GM23338 (cell line): ENCODE results near the gene MESD. TPM values are rescaled to one million over a fixed set of nuclear protein-coding genes. Genes with fewer than 3 reads are reported as not detected.

Experiments used
- ATAC-seq: fragments of 200-7000 bp; cut with Tn5 transposase; 3 replicates; pipeline ENCODE4 v1.9.1; 2020
- DNase-seq: peaks from one replicate; pipeline ENCODE4 v3.0.0-alpha.2; 2015; ENCODE audit warnings: low spot score
- H2AFZ ChIP-seq: fragments of 200-600 bp; sonication (generic); 2 replicates; pipeline ENCODE4 v1.8.0; 2016; ENCODE audit warnings: antibody characterized with exemption, mild to moderate bottlenecking, moderate library complexity
- H3F3A ChIP-seq: fragments of 200-600 bp; sonication (generic); replicated peaks from 2 replicates; pipeline ENCODE4 v1.8.0; 2017; ENCODE audit warnings: antibody characterized with exemption, mixed run types, low read depth
- H3K27ac ChIP-seq: fragments of 200-600 bp; sonication (generic); 2 replicates; pipeline ENCODE4 v1.6.1; 2016; ENCODE audit warnings: low read depth
- H3K27me3 ChIP-seq: fragments of 200-600 bp; sonication (generic); 2 replicates; pipeline ENCODE4 v1.8.0; 2016; ENCODE audit warnings: mild to moderate bottlenecking, mixed run types, moderate library complexity; ENCODE audit not compliant: insufficient read depth
- H3K36me3 ChIP-seq: fragments of 200-600 bp; sonication (generic); 2 replicates; pipeline ENCODE4 v1.8.0; 2016; ENCODE audit warnings: mild to moderate bottlenecking; ENCODE audit not compliant: insufficient read depth
- H3K4me1 ChIP-seq: fragments of 200-600 bp; sonication (generic); 2 replicates; pipeline ENCODE4 v1.8.0; 2016; ENCODE audit warnings: mild to moderate bottlenecking, moderate library complexity; ENCODE audit not compliant: insufficient read depth
- H3K4me2 ChIP-seq: fragments of 200-600 bp; sonication (generic); 2 replicates; pipeline ENCODE4 v1.7.1; 2017; ENCODE audit warnings: mixed run types
- H3K4me3 ChIP-seq: fragments of 200-600 bp; sonication (generic); 2 replicates; pipeline ENCODE4 v1.6.1; 2016; ENCODE audit warnings: mixed run types
- H3K79me2 ChIP-seq: fragments of 200-600 bp; sonication (generic); replicated peaks from 2 replicates; pipeline ENCODE4 v1.8.0; 2017; ENCODE audit warnings: mild to moderate bottlenecking; ENCODE audit not compliant: insufficient read depth
- H3K9me2 ChIP-seq: fragments of 200-600 bp; sonication (generic); 2 replicates; pipeline ENCODE4 v1.8.0; 2017; ENCODE audit not compliant: insufficient read depth
- H4K20me1 ChIP-seq: fragments of 200-600 bp; sonication (generic); replicated peaks from 2 replicates; pipeline ENCODE4 v1.8.0; 2017; ENCODE audit warnings: mild to moderate bottlenecking; ENCODE audit not compliant: insufficient read depth
- H3K27ac Mint-ChIP-seq: 2 replicates; pipeline ENCODE4 v1.8.0; 2020; ENCODE audit warnings: inconsistent platforms, mild to moderate bottlenecking, moderate library complexity, mixed read lengths
- H3K27me3 Mint-ChIP-seq: 3 replicates; pipeline ENCODE4 v1.8.0; 2022; ENCODE audit warnings: low read depth, mild to moderate bottlenecking, moderate library complexity, mixed read lengths, inconsistent platforms; ENCODE audit not compliant: insufficient read depth, poor library complexity
- H3K36me3 Mint-ChIP-seq: 3 replicates; pipeline ENCODE4 v1.8.0; 2021; ENCODE audit warnings: low read depth, mild to moderate bottlenecking, inconsistent platforms, moderate library complexity, mixed read lengths
- H3K4me1 Mint-ChIP-seq: 3 replicates; pipeline ENCODE4 v1.8.0; 2020; ENCODE audit warnings: mild to moderate bottlenecking, inconsistent platforms, mixed read lengths
- H3K4me3 Mint-ChIP-seq: 3 replicates; pipeline ENCODE4 v1.8.0; 2021; ENCODE audit warnings: moderate library complexity, mild to moderate bottlenecking, inconsistent platforms, mixed read lengths
- H3K9me3 Mint-ChIP-seq: 3 replicates; pipeline ENCODE4 v1.8.0; 2020; ENCODE audit warnings: moderate library complexity, mild to moderate bottlenecking, inconsistent platforms, mixed read lengths
- CREB1 ChIP-seq: fragments of 250-450 bp; sonication (Bioruptor Pico); IDR thresholded peaks from 2 replicates; pipeline ENCODE4 v1.5.0; 2020; ENCODE audit warnings: low read depth, mild to moderate bottlenecking, moderate library complexity
- EZH2 ChIP-seq: fragments of 200-600 bp; sonication (generic); IDR thresholded peaks from one replicate; pipeline ENCODE4 v1.8.0; 2017; ENCODE audit warnings: antibody characterized with exemption, mild to moderate bottlenecking, low read depth; ENCODE audit not compliant: unreplicated experiment
- EZH2phosphoT487 ChIP-seq: fragments of 200-600 bp; sonication (generic); IDR thresholded peaks from one replicate; pipeline ENCODE4 v1.8.1; 2018; ENCODE audit warnings: antibody characterized with exemption; ENCODE audit not compliant: unreplicated experiment
- POLR2AphosphoS5 ChIP-seq: IDR thresholded peaks from 2 replicates; pipeline ENCODE4 v1.6.1; 2016; ENCODE audit warnings: antibody characterized with exemption, low read depth
- REST ChIP-seq: IDR thresholded peaks from one replicate; pipeline ENCODE4 v1.6.1; 2018; ENCODE audit warnings: antibody characterized with exemption; ENCODE audit not compliant: unreplicated experiment
- ZNF114 ChIP-seq: fragments of 250-450 bp; sonication (Bioruptor Pico); IDR thresholded peaks from 2 replicates; pipeline ENCODE4 v1.5.0; 2020; ENCODE audit warnings: mild to moderate bottlenecking, moderate library complexity
- ZNF331 ChIP-seq: fragments of 250-450 bp; sonication (Bioruptor Pico); IDR thresholded peaks from 2 replicates; pipeline ENCODE4 v1.5.0; 2020; ENCODE audit warnings: low read depth, mild to moderate bottlenecking, moderate library complexity
- ZNF462 ChIP-seq: fragments of 250-450 bp; sonication (Bioruptor Pico); IDR thresholded peaks from 2 replicates; pipeline ENCODE4 v1.5.0; 2020; ENCODE audit warnings: mild to moderate bottlenecking, moderate library complexity
- polyA plus RNA-seq: library from polyadenylated mRNA; unstranded; fragments of >200 nt; fragmentation: Nextera tagmentation; extraction: Ambion mirVana; gene quantifications from 2 replicates; pipeline ENCODE4 v1.2.1, GENCODE V29; 2016
- total RNA-seq: library from RNA; depleted of rRNA; stranded (reverse); fragments of >200 nt; shearing (Covaris generic); gene quantifications from 2 replicates; pipeline ENCODE4 v1.2.3, GENCODE V29; 2014

MESD gene
- total and polyA plus RNA-seq, 2 experiments from 2014 or later: 25.6 to 52.7 TPM

GRCh38 chr15:81010086-81010485, 20.5 kb upstream of the MESD start:
- Histone ChIP-seq H3K36me3 (no peaks in the 10 kb centered on the region), H3K4me3 (no peak overlapping the region), H3K27ac (no peak overlapping the region), H3K27me3 (no peaks in the 10 kb centered on the region), H3K4me1 (no peaks in the 10 kb centered on the region), H3K4me2 (no peak overlapping the region), H4K20me1 (peaks cover 3% of the 10 kb centered on the region; the same call in 1 of the 2 replicates), H3F3A (no peaks in the 10 kb centered on the region), H2AFZ (no peak overlapping the region), H3K9me2 (no peaks in the 10 kb centered on the region; the same call in 1 of the 2 replicates), H3K79me2 (no peaks in the 10 kb centered on the region)
- Mint-ChIP-seq H3K9me3 (no peaks in the 10 kb centered on the region), H3K36me3 (no peaks in the 10 kb centered on the region), H3K4me1 (no peaks in the 10 kb centered on the region), H3K4me3 (no peak overlapping the region), H3K27me3 (no peaks in the 10 kb centered on the region), H3K27ac (no peak overlapping the region)
- TF ChIP-seq EZH2phosphoT487: no peak
- no peak for TF ChIP-seq ZNF331 (CRISPR knock-in tag)
- no peak for TF ChIP-seq POLR2AphosphoS5
- TF ChIP-seq CREB1 (CRISPR knock-in tag): no peak
- TF ChIP-seq ZNF462 (CRISPR knock-in tag): no peak
- no peak for TF ChIP-seq ZNF114 (CRISPR knock-in tag)
- no peak for TF ChIP-seq REST
- no peak for TF ChIP-seq EZH2
- no peak for ATAC-seq
- DNase-seq: no peak
